ENCODE data around the gene GRIP1. TPM values are rescaled to one million over a fixed set of nuclear protein-coding genes. Genes with fewer than 3 reads are reported as not detected.

GRIP1 gene
- total and polyA plus RNA-seq, 2 donors (not counting 3 experiments of a cell fraction or from before 2014, with no cell fraction given): 0.04 to 0.69 TPM

DNA sequence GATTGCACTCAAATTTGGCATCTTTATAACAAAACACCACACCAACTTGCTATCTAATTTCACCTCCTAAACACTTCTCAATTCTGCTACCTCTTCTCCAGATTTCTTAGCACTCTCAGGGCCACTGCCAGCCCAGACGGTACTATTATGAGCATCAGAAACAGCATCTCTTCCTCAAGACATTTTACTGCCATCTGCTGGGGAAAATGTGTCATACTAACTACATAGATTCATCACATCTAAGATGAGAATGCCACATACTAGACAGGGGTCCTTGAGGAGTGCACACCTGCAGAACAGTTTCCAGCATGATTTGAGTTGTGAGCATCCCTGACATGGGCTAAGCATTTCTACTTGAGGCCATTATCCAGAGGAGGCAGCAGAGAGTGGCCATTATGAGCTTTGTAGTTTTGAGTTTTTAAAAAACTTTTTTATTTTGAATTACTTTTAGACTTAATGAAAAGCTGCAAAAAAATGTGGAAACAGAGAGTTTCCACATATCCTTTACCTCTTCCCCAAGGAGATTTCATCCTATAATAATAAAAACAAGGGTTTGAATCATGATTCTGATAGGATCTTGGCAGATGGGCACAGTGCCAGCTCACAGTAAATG lies 15.1 kb upstream of the GRIP1 start:
- Histone ChIP-seq H3K9me1 (replicated peaks; ENCODE audit: control insufficient read depth, extremely low read depth, insufficient read depth, low read length) (no peaks in the 10 kb centered on the region), H3K9ac (replicated peaks; ENCODE audit: extremely low read depth, insufficient read depth, low read length) (no peak overlapping the region), H3K4me3 (replicated peaks in 1 of 3; ENCODE audit: insufficient read depth in 1 of 3, low read depth in 1 of 3, low read length in 3 of 3) (no peak overlapping the region), H3K4me1 (ENCODE audit: control insufficient read depth, extremely low read depth, insufficient read depth, low read length) (no peaks in the 10 kb centered on the region), H4K20me1 (replicated peaks; ENCODE audit: control insufficient read depth, extremely low read depth, insufficient read depth, low read length) (no peaks in the 10 kb centered on the region), H3K79me2 (ENCODE audit: control insufficient read depth, insufficient read depth, low read length) (no peaks in the 10 kb centered on the region), H3K36me3 (ENCODE audit: control insufficient read depth in 2 of 2, extremely low read depth in 1 of 2, insufficient read depth in 2 of 2, low read length in 2 of 2) (no peaks in the 10 kb centered on the region), H3K27ac (ENCODE audit: insufficient read depth, low read depth, low read length) (no peak overlapping the region), H3K4me2 (ENCODE audit: insufficient read depth, low read length) (no peak overlapping the region), H2AFZ (ENCODE audit: low read depth, low read length) (no peak overlapping the region), H3K9me3 (replicated peaks; ENCODE audit: control insufficient read depth, insufficient read depth, low read length) (no peaks in the 10 kb centered on the region), H3K27me3 (ENCODE audit: control insufficient read depth in 2 of 2, insufficient read depth in 2 of 2, low read length in 2 of 2) (peaks cover 0 to 14% of the 10 kb centered on the region in 2 experiments)
- CTCF ChIA-PET: interaction anchor here (0.6 to 7.2 kb wide), 21 partner anchors 9 to 549 kb away, joined by 3 to 64 read pairs (median 5); partner anchors contain the start of gene TMBIM4
- dilution Hi-C loops (cut with MboI; ENCODE audit: extremely low pct_ligation_motif_present, low sequenced_read_pairs): no loop called here
- POLR2A ChIA-PET: no interaction called here
- no peak for TF ChIP-seq POLR2A (IDR thresholded peaks at IDR 0.05; ENCODE audit: low read depth, low read length)
- TF ChIP-seq, protein P1, sequence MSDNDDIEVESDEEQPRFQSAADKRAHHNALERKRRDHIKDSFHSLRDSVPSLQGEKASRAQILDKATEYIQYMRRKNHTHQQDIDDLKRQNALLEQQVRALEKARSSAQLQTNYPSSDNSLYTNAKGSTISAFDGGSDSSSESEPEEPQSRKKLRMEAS (IDR thresholded peaks at IDR 0.05; ENCODE audit: insufficient read depth, insufficient read length): no peak
- TF ChIP-seq, protein P2, sequence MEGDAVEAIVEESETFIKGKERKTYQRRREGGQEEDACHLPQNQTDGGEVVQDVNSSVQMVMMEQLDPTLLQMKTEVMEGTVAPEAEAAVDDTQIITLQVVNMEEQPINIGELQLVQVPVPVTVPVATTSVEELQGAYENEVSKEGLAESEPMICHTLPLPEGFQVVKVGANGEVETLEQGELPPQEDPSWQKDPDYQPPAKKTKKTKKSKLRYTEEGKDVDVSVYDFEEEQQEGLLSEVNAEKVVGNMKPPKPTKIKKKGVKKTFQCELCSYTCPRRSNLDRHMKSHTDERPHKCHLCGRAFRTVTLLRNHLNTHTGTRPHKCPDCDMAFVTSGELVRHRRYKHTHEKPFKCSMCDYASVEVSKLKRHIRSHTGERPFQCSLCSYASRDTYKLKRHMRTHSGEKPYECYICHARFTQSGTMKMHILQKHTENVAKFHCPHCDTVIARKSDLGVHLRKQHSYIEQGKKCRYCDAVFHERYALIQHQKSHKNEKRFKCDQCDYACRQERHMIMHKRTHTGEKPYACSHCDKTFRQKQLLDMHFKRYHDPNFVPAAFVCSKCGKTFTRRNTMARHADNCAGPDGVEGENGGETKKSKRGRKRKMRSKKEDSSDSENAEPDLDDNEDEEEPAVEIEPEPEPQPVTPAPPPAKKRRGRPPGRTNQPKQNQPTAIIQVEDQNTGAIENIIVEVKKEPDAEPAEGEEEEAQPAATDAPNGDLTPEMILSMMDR (IDR thresholded peaks at IDR 0.05; ENCODE audit: extremely low read depth in 1 of 2, insufficient read depth in 1 of 2, low read depth in 1 of 2, low read length in 2 of 2): peak; percentile 33 to 44
- BruUV-seq (replicated peaks): no TSS peak
- DNase-seq (ENCODE audit: low read depth, low spot score): peak; percentile 69
- intact Hi-C loops (cut with micrococcal nuclease): loop anchor here (1.0 to 5.0 kb wide), 5 partner anchors 267 to 549 kb away; no protein-coding TSS in a partner anchor
- FAIRE-seq: peak; percentile 31

DNA sequence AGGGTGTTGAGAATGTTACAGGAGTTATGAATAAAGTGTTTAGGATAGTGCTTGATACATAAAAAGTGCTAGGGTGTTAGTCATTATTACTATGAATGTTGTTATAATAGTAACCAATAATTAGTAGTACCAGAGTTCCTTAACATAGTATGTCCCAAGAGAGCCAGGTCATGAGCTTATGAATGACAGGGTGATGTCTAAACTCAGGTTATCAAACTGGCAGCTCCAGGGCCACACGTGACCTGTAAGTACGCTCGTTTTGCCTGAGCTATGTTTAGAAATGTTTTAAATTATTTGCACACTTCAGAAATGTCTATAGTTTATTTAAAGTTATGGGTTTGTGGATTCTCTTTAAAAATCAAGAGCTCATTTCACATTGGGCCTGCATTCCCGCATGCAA lies 14.1 kb upstream of the GRIP1 start:
- H3K4me3 ChIP-seq (replicated peaks in 1 of 3; ENCODE audit: insufficient read depth in 1 of 3, low read depth in 1 of 3, low read length in 3 of 3): no peak overlapping the region
- no TSS peak for BruUV-seq (replicated peaks)
- no peaks in the 10 kb centered on the region for H3K9me1 ChIP-seq (replicated peaks; ENCODE audit: control insufficient read depth, extremely low read depth, insufficient read depth, low read length)
- no peak overlapping the region for H3K27ac ChIP-seq (ENCODE audit: insufficient read depth, low read depth, low read length)
- no peaks in the 10 kb centered on the region for H3K36me3 ChIP-seq (ENCODE audit: control insufficient read depth in 2 of 2, extremely low read depth in 1 of 2, insufficient read depth in 2 of 2, low read length in 2 of 2)
- H2AFZ ChIP-seq (ENCODE audit: low read depth, low read length): no peak overlapping the region
- H4K20me1 ChIP-seq (replicated peaks; ENCODE audit: control insufficient read depth, extremely low read depth, insufficient read depth, low read length): no peaks in the 10 kb centered on the region
- DNase-seq (ENCODE audit: low read depth, low spot score) (no peak), FAIRE-seq (no peak)
- no peaks in the 10 kb centered on the region for H3K79me2 ChIP-seq (ENCODE audit: control insufficient read depth, insufficient read depth, low read length)
- H3K27me3 ChIP-seq (ENCODE audit: control insufficient read depth in 2 of 2, insufficient read depth in 2 of 2, low read length in 2 of 2): peaks cover 0 to 12% of the 10 kb centered on the region in 2 experiments
- H3K4me2 ChIP-seq (ENCODE audit: insufficient read depth, low read length): no peak overlapping the region
- TF ChIP-seq EZH2 (IDR thresholded peaks at IDR 0.05; ENCODE audit: borderline replicate concordance, low read depth, low read length, severe bottlenecking): no peak
- no peak for TF ChIP-seq POLR2AphosphoS5 (IDR thresholded peaks at IDR 0.05; ENCODE audit: insufficient read depth, low read depth, low read length)
- TF ChIP-seq FOS (IDR thresholded peaks at IDR 0.05; ENCODE audit: borderline replicate concordance, insufficient read depth, low read length): no peak
- TF ChIP-seq, protein P2 (IDR thresholded peaks at IDR 0.05; ENCODE audit: extremely low read depth in 1 of 2, insufficient read depth in 1 of 2, low read depth in 1 of 2, low read length in 2 of 2): no peak
- TF ChIP-seq MYC (IDR thresholded peaks at IDR 0.05; ENCODE audit: low read depth, low read length): no peak
- no peak for TF ChIP-seq POLR2A (IDR thresholded peaks at IDR 0.05; ENCODE audit: low read depth, low read length)
- no peak for TF ChIP-seq JUN (IDR thresholded peaks at IDR 0.05; ENCODE audit: borderline replicate concordance, insufficient read depth, insufficient read length, low read depth)
- H3K9ac ChIP-seq (replicated peaks; ENCODE audit: extremely low read depth, insufficient read depth, low read length): no peak overlapping the region
- dilution Hi-C loops (cut with MboI; ENCODE audit: extremely low pct_ligation_motif_present, low sequenced_read_pairs): no loop called here
- no peaks in the 10 kb centered on the region for H3K9me3 ChIP-seq (replicated peaks; ENCODE audit: control insufficient read depth, insufficient read depth, low read length)
- CTCF ChIA-PET: interaction anchor here (1.0 to 7.2 kb wide), 12 partner anchors 10 to 1896 kb away, joined by 3 to 64 read pairs (median 6); no protein-coding TSS in a partner anchor
- H3K4me1 ChIP-seq (ENCODE audit: control insufficient read depth, extremely low read depth, insufficient read depth, low read length): no peaks in the 10 kb centered on the region
- intact Hi-C loops (cut with micrococcal nuclease): loop anchor here (5.0 kb wide), 1 partner anchor 266 kb away; no protein-coding TSS in a partner anchor
- POLR2A ChIA-PET: no interaction called here

Data from endothelial cell of umbilical vein (primary cell).